CD4-positive, CD25-positive, alpha-beta regulatory T cell (primary cell): ENCODE results near the gene UBASH3A. TPM values are rescaled to one million over a fixed set of nuclear protein-coding genes. Genes with fewer than 3 reads are reported as not detected.

ENCODE experiments used
- ATAC-seq, 2 donors: fragments of 150-1000 bp; cut with Tn5 transposase; one replicate each; pipeline ENCODE4 v1.10.0; 2021; ENCODE audit warnings: low read depth in 2 of 2, moderate number of reproducible peaks in 2 of 2, moderate library complexity in 1 of 2
- DNase-seq, 3 donors: peaks; one replicate each; pipeline versions ENCODE4 v3.0.0 to v3.0.0-alpha.2; 2012 to 2022; ENCODE audit warnings: mixed read lengths in 1 of 3
- H3K27ac ChIP-seq: one replicate; pipeline ENCODE4 v1.7.0; 2013; ENCODE audit warnings: mild to moderate bottlenecking, low read length; ENCODE audit not compliant: insufficient read depth, poor library complexity, severe bottlenecking
- H3K27me3 ChIP-seq: one replicate; pipeline ENCODE4 v1.7.0; 2013; ENCODE audit warnings: low read length; ENCODE audit not compliant: control insufficient read depth, insufficient read depth
- H3K36me3 ChIP-seq: one replicate; pipeline ENCODE4 v1.7.0; 2013; ENCODE audit warnings: mild to moderate bottlenecking, low read length, moderate library complexity; ENCODE audit not compliant: control insufficient read depth, insufficient read depth
- H3K4me1 ChIP-seq: 2 replicates; pipeline ENCODE4 v1.7.0; 2013; ENCODE audit warnings: mild to moderate bottlenecking, low read length; ENCODE audit not compliant: insufficient read depth, control insufficient read depth, poor library complexity, severe bottlenecking
- H3K4me3 ChIP-seq: one replicate; pipeline ENCODE4 v1.7.0; 2013; ENCODE audit warnings: low read depth, mild to moderate bottlenecking, low read length, moderate library complexity
- H3K9me3 ChIP-seq, 2 experiments: 1 replicate in 1 of 2; 2 replicates in 1 of 2; pipeline ENCODE4 v1.7.0; 2013; ENCODE audit warnings: low read length in 2 of 2, mild to moderate bottlenecking in 1 of 2, moderate library complexity in 1 of 2; ENCODE audit not compliant: control insufficient read depth in 2 of 2
- H3K27ac Mint-ChIP-seq, 3 donors: one replicate each; pipeline ENCODE4 v1.8.0; 2020 to 2022; ENCODE audit warnings: mild to moderate bottlenecking in 3 of 3, mixed read lengths in 3 of 3, moderate library complexity in 2 of 3
- H3K27me3 Mint-ChIP-seq: one replicate; pipeline ENCODE4 v1.8.0; 2022; ENCODE audit warnings: mild to moderate bottlenecking, mixed read lengths
- H3K36me3 Mint-ChIP-seq: one replicate; pipeline ENCODE4 v1.8.0; 2020; ENCODE audit warnings: mixed read lengths
- H3K4me1 Mint-ChIP-seq, 4 donors: one replicate each; pipeline ENCODE4 v1.8.0; 2020 to 2022; ENCODE audit warnings: mixed read lengths in 4 of 4, mild to moderate bottlenecking in 1 of 4
- H3K4me3 Mint-ChIP-seq, 4 donors: one replicate each; pipeline ENCODE4 v1.8.0; 2020 to 2022; ENCODE audit warnings: mild to moderate bottlenecking in 4 of 4, mixed read lengths in 4 of 4, moderate library complexity in 3 of 4
- H3K9me3 Mint-ChIP-seq, 7 donors: one replicate each; pipeline ENCODE4 v1.8.0; 2020 to 2022; ENCODE audit warnings: mixed read lengths in 7 of 7, mild to moderate bottlenecking in 3 of 7, moderate library complexity in 2 of 7
- polyA plus RNA-seq, 4 donors: library from polyadenylated mRNA; unstranded; fragments of 300-500 nt; fragmentation: Illumina TruSeq; gene quantifications; one replicate each; pipeline ENCODE4 v1.2.3, GENCODE V29; 2021
- total RNA-seq: library from RNA; stranded (reverse); gene quantifications from one replicate; pipeline ENCODE4 v1.2.3, GENCODE V29; 2022

The UBASH3A gene
- total and polyA plus RNA-seq, 5 donors from 2014 or later = 36.2 to 56.0 (median 47.9) TPM

DNA sequence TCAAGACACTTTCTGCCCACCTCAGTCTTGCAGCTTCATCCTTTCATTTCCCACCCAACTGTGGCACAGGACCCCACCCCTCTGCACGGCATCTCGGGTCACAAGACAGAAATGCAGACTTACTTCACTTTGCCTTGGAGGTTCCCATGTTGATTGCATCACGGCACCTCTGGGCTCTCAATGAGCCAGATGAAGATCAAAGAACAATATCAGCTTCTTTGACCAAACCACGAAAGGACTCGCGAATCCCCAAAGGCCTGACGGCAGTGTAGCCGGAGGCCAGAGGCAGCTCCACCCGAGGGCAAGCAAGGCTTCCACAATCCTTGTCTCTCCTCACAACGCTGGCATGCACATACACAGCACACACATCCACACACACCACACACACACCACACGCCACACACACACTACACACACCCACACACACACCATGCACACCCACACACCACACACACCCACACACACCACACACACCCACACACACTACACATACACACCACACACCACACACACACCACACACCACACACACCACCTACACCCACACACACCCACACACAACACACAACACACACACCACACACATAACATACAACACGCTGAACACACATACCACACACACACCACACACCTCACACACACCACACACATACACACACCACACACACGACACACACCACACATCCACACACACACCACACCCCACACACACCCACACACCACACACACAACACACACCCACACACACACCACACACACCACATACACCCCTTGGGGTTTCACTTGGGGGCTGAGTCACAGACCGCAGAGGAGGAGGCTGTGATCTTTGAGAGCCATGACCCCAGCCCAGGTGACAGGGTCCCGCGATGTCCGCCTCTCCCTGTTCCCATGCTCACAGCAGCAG lies 35.8 kb downstream of the UBASH3A start:
- H3K27ac Mint-ChIP-seq = peak overlapping the region; percentile 60 to 86 (median 84)
- DNase-seq (peak in 1 of 3 donors; percentile 34), ATAC-seq (peak in 1 of 2 donors; percentile 47)
- no peaks in the 10 kb centered on the region for H3K27me3 Mint-ChIP-seq
- Histone ChIP-seq H3K27ac (peak overlapping the region; percentile 34), H3K4me3 (no peak overlapping the region), H3K4me1 (peaks cover 10% of the 10 kb centered on the region), H3K9me3 (no peaks in the 10 kb centered on the region), H3K27me3 (no peaks in the 10 kb centered on the region), H3K36me3 (peaks cover 89% of the 10 kb centered on the region)
- peaks cover 0 to 4% (median 0%) of the 10 kb centered on the region in 7 donors for H3K9me3 Mint-ChIP-seq
- H3K4me1 Mint-ChIP-seq = peaks cover 20 to 55% (median 28%) of the 10 kb centered on the region in 4 donors
- H3K4me3 Mint-ChIP-seq = peak overlapping the region in 1 of 4 donors; percentile 46
- peaks cover 66% of the 10 kb centered on the region for H3K36me3 Mint-ChIP-seq

DNA sequence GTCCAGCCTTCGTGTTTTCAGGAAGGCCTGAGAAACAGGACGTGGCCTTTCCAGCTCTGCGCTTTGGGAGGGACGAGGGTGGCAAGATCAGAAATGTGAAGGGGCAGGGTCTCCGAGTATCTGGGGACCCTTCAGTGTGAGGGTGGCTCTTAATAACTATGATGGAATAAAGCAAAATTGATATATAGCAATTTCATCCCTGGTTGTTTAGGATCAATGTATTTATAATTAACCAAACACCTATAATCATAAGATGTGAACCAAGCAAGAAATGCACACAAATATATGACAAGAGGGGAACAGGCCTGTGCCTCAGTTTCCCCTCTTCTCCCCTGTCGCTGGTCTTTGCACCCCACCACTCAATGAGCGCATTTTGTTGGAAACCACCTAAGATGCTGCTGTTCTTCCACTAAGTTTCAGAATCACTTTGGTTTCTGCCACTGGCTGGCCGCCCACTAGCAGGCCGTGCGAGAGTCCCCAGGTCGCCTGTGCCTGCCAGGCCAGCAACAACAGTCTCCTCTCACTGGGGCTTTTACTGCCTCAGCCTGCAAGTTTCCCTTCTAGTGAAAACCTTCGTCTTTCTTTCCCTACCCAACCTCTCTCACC lies 36.6 kb downstream of the UBASH3A start:
- Histone ChIP-seq H3K27ac (peak overlapping the region; percentile 34), H3K4me1 (peaks cover 10% of the 10 kb centered on the region), H3K27me3 (no peaks in the 10 kb centered on the region), H3K4me3 (no peak overlapping the region), H3K9me3 (no peaks in the 10 kb centered on the region), H3K36me3 (peaks cover 88% of the 10 kb centered on the region)
- H3K9me3 Mint-ChIP-seq = peaks cover 0 to 4% (median 0%) of the 10 kb centered on the region in 7 donors
- H3K4me1 Mint-ChIP-seq = peaks cover 19 to 48% (median 26%) of the 10 kb centered on the region in 4 donors
- peak overlapping the region; percentile 83 to 93 (median 86) for H3K27ac Mint-ChIP-seq
- peaks cover 66% of the 10 kb centered on the region for H3K36me3 Mint-ChIP-seq
- no peak for ATAC-seq
- DNase-seq = no peak
- H3K4me3 Mint-ChIP-seq = peak overlapping the region in 1 of 4 donors; percentile 25
- no peaks in the 10 kb centered on the region for H3K27me3 Mint-ChIP-seq

DNA sequence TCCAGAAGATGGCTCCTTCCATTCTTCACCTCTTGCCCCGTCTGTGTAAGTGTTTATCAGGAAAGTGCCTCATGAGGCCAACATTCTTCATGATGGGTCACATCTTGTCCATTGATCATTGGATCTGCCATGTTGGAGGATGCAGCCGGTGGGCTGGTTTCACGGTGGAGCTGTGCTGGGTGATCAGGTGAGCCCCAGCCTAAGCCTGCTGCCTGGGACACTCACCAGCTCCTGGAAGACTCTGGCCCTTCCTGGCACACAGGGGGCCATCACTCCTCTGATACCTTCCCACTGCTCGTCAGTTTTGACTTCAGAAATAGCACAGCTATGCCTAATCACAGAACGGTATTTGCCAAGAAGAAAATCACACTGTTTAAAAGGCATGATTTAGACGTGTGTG lies 38.3 kb downstream of the UBASH3A start:
- peak overlapping the region; percentile 60 to 72 (median 70) for H3K27ac Mint-ChIP-seq
- H3K36me3 ChIP-seq = peaks cover 85% of the 10 kb centered on the region
- peaks cover 12 to 39% (median 26%) of the 10 kb centered on the region in 4 donors for H3K4me1 Mint-ChIP-seq
- no peak overlapping the region for H3K27ac ChIP-seq
- peaks cover 57% of the 10 kb centered on the region for H3K36me3 Mint-ChIP-seq
- no peaks in the 10 kb centered on the region for H3K27me3 Mint-ChIP-seq
- no peak for ATAC-seq
- no peaks in the 10 kb centered on the region for H3K9me3 ChIP-seq
- peaks cover 0 to 2% (median 0%) of the 10 kb centered on the region in 7 donors for H3K9me3 Mint-ChIP-seq
- peaks cover 10% of the 10 kb centered on the region for H3K4me1 ChIP-seq
- no peaks in the 10 kb centered on the region for H3K27me3 ChIP-seq
- no peak overlapping the region for H3K4me3 ChIP-seq
- DNase-seq = no peak
- no peak overlapping the region for H3K4me3 Mint-ChIP-seq

DNA sequence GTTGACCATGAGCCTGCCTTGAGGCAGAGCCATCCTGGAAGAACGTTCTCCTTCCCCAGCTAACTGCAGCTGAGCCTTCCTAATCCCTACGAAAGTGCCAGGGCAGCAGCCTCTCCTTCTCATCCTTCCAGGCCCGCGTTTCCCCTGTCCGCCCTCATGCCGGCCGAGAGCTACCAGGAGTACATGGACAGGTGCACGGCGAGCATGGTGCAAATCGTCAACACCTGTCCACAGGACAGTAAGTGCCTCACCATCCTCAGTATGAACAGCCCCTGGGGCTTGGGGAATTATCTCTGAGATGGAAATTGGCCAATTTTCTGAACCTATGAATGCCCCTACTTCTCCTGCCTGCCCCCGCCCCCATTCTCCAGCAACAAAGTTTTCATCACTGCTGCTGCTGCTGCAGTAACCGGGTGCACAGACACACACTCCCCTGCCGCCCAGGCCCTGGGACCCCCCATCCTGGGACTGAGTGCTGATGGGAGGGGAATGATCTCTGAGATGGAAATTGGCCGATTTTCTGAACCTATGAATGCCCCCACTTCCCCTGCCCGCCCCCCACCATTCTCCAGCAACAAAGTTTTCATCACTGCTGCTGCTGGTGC lies 39.6 kb downstream of the UBASH3A start:
- peaks cover 61% of the 10 kb centered on the region for H3K36me3 Mint-ChIP-seq

DNA sequence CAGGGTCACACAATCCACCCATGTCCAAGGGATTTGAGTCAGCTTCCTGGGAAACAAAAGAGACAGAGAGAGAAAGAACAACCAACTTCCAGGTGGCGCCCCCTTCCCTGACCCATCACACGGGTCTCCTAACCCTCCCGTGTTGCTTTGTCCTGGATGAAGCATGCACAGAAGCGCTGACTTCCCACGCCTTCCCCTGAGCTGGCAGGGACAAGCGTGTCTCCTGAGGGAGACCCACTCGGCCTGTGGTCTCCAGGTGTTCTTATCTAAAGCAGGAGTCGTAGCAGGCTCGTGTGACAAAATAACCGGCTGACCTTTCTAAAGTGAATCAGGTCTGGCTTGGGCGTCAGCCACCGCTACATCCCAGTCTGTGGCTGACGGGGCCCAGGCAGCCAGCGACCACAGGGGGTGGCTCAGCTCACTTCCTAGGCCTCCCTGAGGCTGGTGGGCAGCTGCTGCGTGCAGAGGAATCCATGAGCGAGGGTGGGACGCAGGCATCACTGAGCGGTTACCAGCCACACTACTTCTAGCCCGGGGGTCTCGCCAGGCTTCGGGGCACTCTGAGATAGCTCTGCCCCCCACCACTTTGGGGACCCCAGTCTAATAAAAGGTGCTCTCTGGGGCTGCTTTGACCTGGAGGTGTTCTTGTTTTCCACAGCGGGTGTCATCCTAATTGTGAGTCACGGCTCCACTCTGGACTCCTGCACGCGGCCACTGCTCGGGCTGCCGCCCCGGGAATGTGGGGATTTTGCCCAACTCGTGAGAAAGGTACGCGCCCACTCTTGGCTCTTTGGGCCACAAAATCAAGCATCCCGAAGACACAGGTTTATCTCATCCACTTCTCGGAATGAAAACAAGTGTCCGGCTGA lies 40.4 kb downstream of the UBASH3A start:
- H3K27ac ChIP-seq = no peak overlapping the region
- DNase-seq = no peak
- no peak overlapping the region for H3K27ac Mint-ChIP-seq

More for the DNA sequence above, 39.6 kb downstream of the UBASH3A start:
- Histone ChIP-seq H3K36me3 (peaks cover 85% of the 10 kb centered on the region), H3K9me3 (no peaks in the 10 kb centered on the region), H3K27ac (no peak overlapping the region), H3K4me1 (peaks cover 10% of the 10 kb centered on the region), H3K27me3 (no peaks in the 10 kb centered on the region), H3K4me3 (no peak overlapping the region)
- peaks cover 12 to 39% (median 24%) of the 10 kb centered on the region in 4 donors for H3K4me1 Mint-ChIP-seq
- H3K27ac Mint-ChIP-seq = peak overlapping the region in 2 of 3 donors; percentile 72 to 75
- DNase-seq (no peak), ATAC-seq (no peak)
- H3K4me3 Mint-ChIP-seq = no peak overlapping the region
- no peaks in the 10 kb centered on the region for H3K27me3 Mint-ChIP-seq
- peaks cover 0 to 2% (median 0%) of the 10 kb centered on the region in 7 donors for H3K9me3 Mint-ChIP-seq

DNA sequence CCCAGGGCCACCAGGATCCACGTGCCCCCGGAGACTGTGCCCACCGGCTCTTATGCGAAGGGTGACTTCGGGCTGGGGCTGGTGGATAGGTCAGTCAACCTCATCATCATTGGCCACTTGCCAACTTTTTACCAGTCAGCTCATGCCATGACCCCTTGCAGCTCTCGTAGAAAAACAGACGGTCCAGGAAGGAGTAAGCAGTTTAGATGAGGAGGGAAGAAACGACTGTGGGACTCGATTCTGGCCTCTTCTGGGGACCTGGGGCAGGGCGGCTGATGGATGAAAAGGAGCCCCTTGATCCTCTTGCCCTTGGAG lies 41.0 kb downstream of the UBASH3A start:
- Mint-ChIP-seq H3K9me3 (peaks cover 0 to 2% (median 0%) of the 10 kb centered on the region in 7 donors), H3K27ac (no peak overlapping the region), H3K4me1 (peaks cover 12 to 36% (median 24%) of the 10 kb centered on the region in 4 donors), H3K4me3 (no peak overlapping the region), H3K27me3 (no peaks in the 10 kb centered on the region), H3K36me3 (peaks cover 48% of the 10 kb centered on the region)
- Histone ChIP-seq H3K4me3 (no peak overlapping the region), H3K36me3 (peaks cover 78% of the 10 kb centered on the region), H3K9me3 (no peaks in the 10 kb centered on the region), H3K27ac (no peak overlapping the region), H3K27me3 (no peaks in the 10 kb centered on the region), H3K4me1 (peaks cover 8% of the 10 kb centered on the region)
- DNase-seq = no peak
- no peak for ATAC-seq

More for the DNA sequence above, 40.4 kb downstream of the UBASH3A start:
- H3K27me3 Mint-ChIP-seq = no peaks in the 10 kb centered on the region
- H3K4me1 Mint-ChIP-seq = peaks cover 12 to 37% (median 22%) of the 10 kb centered on the region in 4 donors
- peaks cover 54% of the 10 kb centered on the region for H3K36me3 Mint-ChIP-seq
- ATAC-seq = no peak
- Histone ChIP-seq H3K9me3 (no peaks in the 10 kb centered on the region), H3K36me3 (peaks cover 82% of the 10 kb centered on the region), H3K27me3 (no peaks in the 10 kb centered on the region), H3K4me3 (no peak overlapping the region), H3K4me1 (peaks cover 10% of the 10 kb centered on the region)
- no peak overlapping the region for H3K4me3 Mint-ChIP-seq
- peaks cover 0 to 2% (median 0%) of the 10 kb centered on the region in 7 donors for H3K9me3 Mint-ChIP-seq

DNA sequence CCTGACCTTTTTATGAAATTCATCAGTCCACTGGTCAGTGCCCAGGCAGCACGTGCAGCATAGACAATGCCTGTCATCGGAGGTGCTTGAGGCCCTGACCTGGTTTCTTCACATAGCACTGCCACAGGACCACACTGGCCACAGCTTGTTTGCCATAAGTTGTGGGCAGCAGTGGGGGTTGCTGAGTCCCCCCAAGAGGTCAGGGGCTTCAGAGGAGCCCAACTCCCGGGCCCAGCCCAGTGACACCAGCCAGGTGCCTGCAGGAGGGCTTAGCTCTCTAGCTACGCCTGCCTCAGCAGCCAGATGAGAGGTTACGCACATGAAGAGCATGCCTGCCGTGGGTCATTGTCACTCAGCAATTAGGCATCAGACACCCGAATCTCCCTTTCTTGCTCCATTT lies 41.6 kb downstream of the UBASH3A start:
- Mint-ChIP-seq H3K36me3 (peaks cover 46% of the 10 kb centered on the region), H3K4me1 (peaks cover 9 to 36% (median 26%) of the 10 kb centered on the region in 4 donors), H3K27me3 (no peaks in the 10 kb centered on the region), H3K4me3 (no peak overlapping the region), H3K9me3 (peaks cover 0 to 2% (median 0%) of the 10 kb centered on the region in 7 donors), H3K27ac (no peak overlapping the region)
- ATAC-seq (no peak), DNase-seq (no peak)
- Histone ChIP-seq H3K9me3 (no peaks in the 10 kb centered on the region), H3K4me3 (no peak overlapping the region), H3K36me3 (peaks cover 74% of the 10 kb centered on the region), H3K27ac (no peak overlapping the region), H3K4me1 (peaks cover 6% of the 10 kb centered on the region), H3K27me3 (no peaks in the 10 kb centered on the region)
